ENCODE measurements around the gene INPP5A.

The INPP5A gene

GRCh38 chr10:132600416-132600815 lies 62.8 kb downstream of the INPP5A start:
- no peak for FAIRE-seq

- no peak for FAIRE-seq
Observed at GRCh38 chr10:132601567-132601966, 64.0 kb downstream of the INPP5A start.

- no peak for FAIRE-seq
Observed at GRCh38 chr10:132602614-132603013, 65.0 kb downstream of the INPP5A start.

GRCh38 chr10:132603851-132604533 lies 66.4 kb downstream of the INPP5A start:
- FAIRE-seq, result no peak

- FAIRE-seq, result no peak
Observed at GRCh38 chr10:132604686-132605085, 67.1 kb downstream of the INPP5A start.

- no peak for FAIRE-seq
Observed at GRCh38 chr10:132605390-132605789, 67.8 kb downstream of the INPP5A start.

- no peak for FAIRE-seq
Observed at GRCh38 chr10:132606031-132606491, 68.5 kb downstream of the INPP5A start.

GRCh38 chr10:132606536-132607316 lies 69.1 kb downstream of the INPP5A start:
- no peak for FAIRE-seq

- FAIRE-seq, result no peak
Observed at GRCh38 chr10:132607491-132607890, 69.9 kb downstream of the INPP5A start.

- FAIRE-seq, result no peak
Observed at GRCh38 chr10:132607961-132608495, 70.4 kb downstream of the INPP5A start.

- FAIRE-seq, result no peak
Observed at GRCh38 chr10:132608511-132609195, 71.1 kb downstream of the INPP5A start.

GRCh38 chr10:132609211-132609610 lies 71.6 kb downstream of the INPP5A start:
- FAIRE-seq, result no peak

GRCh38 chr10:132610071-132610701 lies 72.6 kb downstream of the INPP5A start:
- no peak for FAIRE-seq

- FAIRE-seq, result no peak
Observed at GRCh38 chr10:132611026-132611910, 73.7 kb downstream of the INPP5A start.

- no peak for FAIRE-seq
Observed at GRCh38 chr10:132611986-132612385, 74.4 kb downstream of the INPP5A start.

GRCh38 chr10:132612571-132613504 lies 75.3 kb downstream of the INPP5A start:
- FAIRE-seq, result no peak

- FAIRE-seq, result no peak
Observed at GRCh38 chr10:132613566-132614348, 76.2 kb downstream of the INPP5A start.

GRCh38 chr10:132614431-132615340 lies 77.1 kb downstream of the INPP5A start:
- no peak for FAIRE-seq

Data from islet of Langerhans (tissue), 1 donor.